Stimulated activated CD4-positive, alpha-beta T cell treated with anti-CD3 and anti-CD28 coated beads, Interleukin-1b, Interleukin-23, amount 100 ng/mL, for 48 hours (primary cell): ENCODE data around the gene FRAT1.

Experiments used
- DNase-seq: peaks from one replicate; pipeline ENCODE4 v3.0.0-alpha.2; 2020

The FRAT1 gene

GRCh38 chr10:97367126-97367649, 48.1 kb downstream of the FRAT1 start:
- no peak for DNase-seq
